HepG2 (cell line): ENCODE measurements around the gene GNAL. TPM values are rescaled to one million over a fixed set of nuclear protein-coding genes. Genes with fewer than 3 reads are reported as not detected.

Source experiments
- ERF ChIP-seq: IDR thresholded peaks from 2 replicates; pipeline ENCODE4 v1.6.1; 2018; ENCODE audit warnings: missing biosample characterization, missing genetic modification reagents
- FOXK2 ChIP-seq: fragments of 450-650 bp; IDR thresholded peaks from 2 replicates; pipeline ENCODE4 v1.6.1; 2016
- MIER2 ChIP-seq: IDR thresholded peaks from 2 replicates; pipeline ENCODE4 v1.6.1; 2016; ENCODE audit warnings: missing biosample characterization, missing genetic modification reagents
- NFE2L2 ChIP-seq: fragments of 150-350 bp; IDR thresholded peaks from 2 replicates; pipeline ENCODE4 v1.6.1; 2014; ENCODE audit warnings: low read length
- NFYB ChIP-seq: sonication (generic); formaldehyde crosslinking; IDR thresholded peaks from 2 replicates; pipeline ENCODE4 v1.4.0; 2020; ENCODE audit warnings: missing genetic modification reagents
- ZNF850 ChIP-seq: sonication (generic); formaldehyde crosslinking; conservative IDR thresholded peaks from 2 replicates; pipeline ENCODE4 v1.9.0; 2021; ENCODE audit warnings: mild to moderate bottlenecking, missing genetic modification reagents
- polyA plus RNA-seq, 8 experiments: library from polyadenylated mRNA; depleted of rRNA in 3 of 8; stranded (reverse) in 7 of 8; unstranded in 1 of 8; fragments of >200 nt; fragmentation: Illumina TruSeq in 4 of 8; extraction: Trizol in 4 of 8; gene quantifications; 2 replicates each; pipeline versions ENCODE4 v1.2.1 to v1.2.3, GENCODE V29; 2011 to 2016; ENCODE audit warnings: low read depth in 4 of 8, missing spikeins in 1 of 8, mixed read lengths in 1 of 8; ENCODE audit not compliant: insufficient read depth in 1 of 8
- total RNA-seq, 5 experiments: library from RNA; depleted of rRNA; stranded (reverse); fragments of >200 nt; fragmentation: Illumina TruSeq; extraction: Trizol; gene quantifications; 2 replicates each; pipeline ENCODE4 v1.2.3, GENCODE V29; 2016; ENCODE audit warnings: low read depth in 1 of 5
- TF ChIP-seq, protein P1 (sequence below): sonication (generic); formaldehyde crosslinking; IDR thresholded peaks from 2 replicates; pipeline ENCODE4 v1.9.0; 2022; ENCODE audit warnings: low read depth, missing genetic modification reagents
- TF ChIP-seq, protein P2 (sequence below): sonication (generic); formaldehyde crosslinking; IDR thresholded peaks from 2 replicates; pipeline ENCODE4 v1.8.0; 2022; ENCODE audit warnings: missing genetic modification reagents, mild to moderate bottlenecking, moderate library complexity, borderline replicate concordance
- TF ChIP-seq, protein P3 (sequence below): sonication (generic); formaldehyde crosslinking; IDR thresholded peaks from 2 replicates; pipeline ENCODE4 v1.5.0; 2020; ENCODE audit warnings: mild to moderate bottlenecking, missing genetic modification reagents, borderline replicate concordance
- TF ChIP-seq, protein P4 (sequence below): sonication (generic); formaldehyde crosslinking; IDR thresholded peaks from 2 replicates; pipeline ENCODE4 v1.5.1; 2020; ENCODE audit warnings: mild to moderate bottlenecking, moderate library complexity, missing genetic modification reagents
- TF ChIP-seq, protein P5 (sequence below): IDR thresholded peaks from 2 replicates; pipeline ENCODE4 v1.6.1; 2012; ENCODE audit warnings: inconsistent platforms
- TF ChIP-seq, protein P6 (sequence below): sonication (generic); formaldehyde crosslinking; IDR thresholded peaks from 2 replicates; pipeline ENCODE4 v1.4.0; 2020; ENCODE audit warnings: missing genetic modification reagents, borderline replicate concordance

Gene GNAL
- total and polyA plus RNA-seq, 2 of the 13 experiments (the other 11 are each of a cell fraction or from before 2014, with no cell fraction given): 0.87 to 1.4 TPM

DNA sequence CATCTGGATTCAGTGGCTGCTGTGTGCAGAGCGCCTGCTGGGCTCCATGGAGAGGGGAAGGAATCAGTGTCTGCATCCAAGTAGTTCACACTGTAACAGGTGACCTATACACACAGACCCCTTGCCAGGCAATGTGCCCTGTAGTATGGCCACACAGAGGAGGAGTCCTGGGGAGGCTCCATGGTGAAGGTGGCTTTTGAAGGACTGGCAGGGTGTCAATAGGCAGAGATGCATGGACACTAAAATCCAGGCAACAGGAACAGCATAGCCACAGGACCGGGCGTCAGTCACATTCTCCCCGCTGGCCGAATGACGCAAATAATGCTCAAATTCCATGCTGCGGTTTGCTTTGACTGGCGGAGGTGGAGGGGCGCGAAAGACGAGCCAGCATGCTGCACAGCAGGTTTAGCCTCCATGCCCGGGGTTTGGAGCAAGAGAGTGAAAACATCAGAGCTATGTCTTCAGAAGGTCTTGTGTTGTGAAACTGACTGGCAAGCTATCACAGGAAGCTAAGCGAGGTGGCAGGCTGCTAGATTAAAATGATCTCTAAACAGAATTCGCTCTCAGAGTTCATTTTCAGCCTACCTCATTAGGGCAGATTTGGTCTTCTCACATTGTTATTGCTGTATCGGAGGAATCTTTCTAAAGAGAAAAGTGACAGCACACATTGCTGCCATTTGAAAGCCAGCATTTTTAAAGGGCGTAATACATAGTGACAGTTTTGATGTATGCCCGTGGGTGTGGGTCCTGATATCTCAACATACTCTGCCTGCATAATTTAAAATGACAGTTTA, 161.0 kb downstream of the GNAL start (continued):
- TF ChIP-seq, protein P1, sequence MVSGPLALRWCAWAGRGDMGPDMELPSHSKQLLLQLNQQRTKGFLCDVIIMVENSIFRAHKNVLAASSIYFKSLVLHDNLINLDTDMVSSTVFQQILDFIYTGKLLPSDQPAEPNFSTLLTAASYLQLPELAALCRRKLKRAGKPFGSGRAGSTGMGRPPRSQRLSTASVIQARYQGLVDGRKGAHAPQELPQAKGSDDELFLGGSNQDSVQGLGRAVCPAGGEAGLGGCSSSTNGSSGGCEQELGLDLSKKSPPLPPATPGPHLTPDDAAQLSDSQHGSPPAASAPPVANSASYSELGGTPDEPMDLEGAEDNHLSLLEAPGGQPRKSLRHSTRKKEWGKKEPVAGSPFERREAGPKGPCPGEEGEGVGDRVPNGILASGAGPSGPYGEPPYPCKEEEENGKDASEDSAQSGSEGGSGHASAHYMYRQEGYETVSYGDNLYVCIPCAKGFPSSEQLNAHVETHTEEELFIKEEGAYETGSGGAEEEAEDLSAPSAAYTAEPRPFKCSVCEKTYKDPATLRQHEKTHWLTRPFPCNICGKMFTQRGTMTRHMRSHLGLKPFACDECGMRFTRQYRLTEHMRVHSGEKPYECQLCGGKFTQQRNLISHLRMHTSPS: no peak
- TF ChIP-seq, protein P2, sequence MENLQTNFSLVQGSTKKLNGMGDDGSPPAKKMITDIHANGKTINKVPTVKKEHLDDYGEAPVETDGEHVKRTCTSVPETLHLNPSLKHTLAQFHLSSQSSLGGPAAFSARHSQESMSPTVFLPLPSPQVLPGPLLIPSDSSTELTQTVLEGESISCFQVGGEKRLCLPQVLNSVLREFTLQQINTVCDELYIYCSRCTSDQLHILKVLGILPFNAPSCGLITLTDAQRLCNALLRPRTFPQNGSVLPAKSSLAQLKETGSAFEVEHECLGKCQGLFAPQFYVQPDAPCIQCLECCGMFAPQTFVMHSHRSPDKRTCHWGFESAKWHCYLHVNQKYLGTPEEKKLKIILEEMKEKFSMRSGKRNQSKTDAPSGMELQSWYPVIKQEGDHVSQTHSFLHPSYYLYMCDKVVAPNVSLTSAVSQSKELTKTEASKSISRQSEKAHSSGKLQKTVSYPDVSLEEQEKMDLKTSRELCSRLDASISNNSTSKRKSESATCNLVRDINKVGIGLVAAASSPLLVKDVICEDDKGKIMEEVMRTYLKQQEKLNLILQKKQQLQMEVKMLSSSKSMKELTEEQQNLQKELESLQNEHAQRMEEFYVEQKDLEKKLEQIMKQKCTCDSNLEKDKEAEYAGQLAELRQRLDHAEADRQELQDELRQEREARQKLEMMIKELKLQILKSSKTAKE (CRISPR knock-in tag): no peak
- TF ChIP-seq, protein P3, sequence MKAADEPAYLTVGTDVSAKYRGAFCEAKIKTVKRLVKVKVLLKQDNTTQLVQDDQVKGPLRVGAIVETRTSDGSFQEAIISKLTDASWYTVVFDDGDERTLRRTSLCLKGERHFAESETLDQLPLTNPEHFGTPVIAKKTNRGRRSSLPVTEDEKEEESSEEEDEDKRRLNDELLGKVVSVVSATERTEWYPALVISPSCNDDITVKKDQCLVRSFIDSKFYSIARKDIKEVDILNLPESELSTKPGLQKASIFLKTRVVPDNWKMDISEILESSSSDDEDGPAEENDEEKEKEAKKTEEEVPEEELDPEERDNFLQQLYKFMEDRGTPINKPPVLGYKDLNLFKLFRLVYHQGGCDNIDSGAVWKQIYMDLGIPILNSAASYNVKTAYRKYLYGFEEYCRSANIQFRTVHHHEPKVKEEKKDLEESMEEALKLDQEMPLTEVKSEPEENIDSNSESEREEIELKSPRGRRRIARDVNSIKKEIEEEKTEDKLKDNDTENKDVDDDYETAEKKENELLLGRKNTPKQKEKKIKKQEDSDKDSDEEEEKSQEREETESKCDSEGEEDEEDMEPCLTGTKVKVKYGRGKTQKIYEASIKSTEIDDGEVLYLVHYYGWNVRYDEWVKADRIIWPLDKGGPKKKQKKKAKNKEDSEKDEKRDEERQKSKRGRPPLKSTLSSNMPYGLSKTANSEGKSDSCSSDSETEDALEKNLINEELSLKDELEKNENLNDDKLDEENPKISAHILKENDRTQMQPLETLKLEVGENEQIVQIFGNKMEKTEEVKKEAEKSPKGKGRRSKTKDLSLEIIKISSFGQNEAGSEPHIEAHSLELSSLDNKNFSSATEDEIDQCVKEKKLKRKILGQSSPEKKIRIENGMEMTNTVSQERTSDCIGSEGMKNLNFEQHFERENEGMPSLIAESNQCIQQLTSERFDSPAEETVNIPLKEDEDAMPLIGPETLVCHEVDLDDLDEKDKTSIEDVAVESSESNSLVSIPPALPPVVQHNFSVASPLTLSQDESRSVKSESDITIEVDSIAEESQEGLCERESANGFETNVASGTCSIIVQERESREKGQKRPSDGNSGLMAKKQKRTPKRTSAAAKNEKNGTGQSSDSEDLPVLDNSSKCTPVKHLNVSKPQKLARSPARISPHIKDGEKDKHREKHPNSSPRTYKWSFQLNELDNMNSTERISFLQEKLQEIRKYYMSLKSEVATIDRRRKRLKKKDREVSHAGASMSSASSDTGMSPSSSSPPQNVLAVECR: peak; percentile 73
- TF ChIP-seq, protein P4, sequence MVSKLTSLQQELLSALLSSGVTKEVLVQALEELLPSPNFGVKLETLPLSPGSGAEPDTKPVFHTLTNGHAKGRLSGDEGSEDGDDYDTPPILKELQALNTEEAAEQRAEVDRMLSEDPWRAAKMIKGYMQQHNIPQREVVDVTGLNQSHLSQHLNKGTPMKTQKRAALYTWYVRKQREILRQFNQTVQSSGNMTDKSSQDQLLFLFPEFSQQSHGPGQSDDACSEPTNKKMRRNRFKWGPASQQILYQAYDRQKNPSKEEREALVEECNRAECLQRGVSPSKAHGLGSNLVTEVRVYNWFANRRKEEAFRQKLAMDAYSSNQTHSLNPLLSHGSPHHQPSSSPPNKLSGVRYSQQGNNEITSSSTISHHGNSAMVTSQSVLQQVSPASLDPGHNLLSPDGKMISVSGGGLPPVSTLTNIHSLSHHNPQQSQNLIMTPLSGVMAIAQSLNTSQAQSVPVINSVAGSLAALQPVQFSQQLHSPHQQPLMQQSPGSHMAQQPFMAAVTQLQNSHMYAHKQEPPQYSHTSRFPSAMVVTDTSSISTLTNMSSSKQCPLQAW (CRISPR knock-in tag): peak; percentile 54; the same call in 1 of the 2 replicates
- TF ChIP-seq MIER2 (CRISPR knock-in tag) (no peak), FOXK2 (0 out of 2 replicates have a peak, but pooled peaks have one; percentile 9), ZNF850 (CRISPR knock-in tag) (no peak), ERF (CRISPR knock-in tag) (peak; percentile 43; the same call in 1 of the 2 replicates), NFYB (CRISPR knock-in tag) (peak; percentile 37; the same call in 1 of the 2 replicates), NFE2L2 (no peak)
- TF ChIP-seq, protein P5, sequence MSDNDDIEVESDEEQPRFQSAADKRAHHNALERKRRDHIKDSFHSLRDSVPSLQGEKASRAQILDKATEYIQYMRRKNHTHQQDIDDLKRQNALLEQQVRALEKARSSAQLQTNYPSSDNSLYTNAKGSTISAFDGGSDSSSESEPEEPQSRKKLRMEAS: peak; percentile 85
- TF ChIP-seq, protein P6, sequence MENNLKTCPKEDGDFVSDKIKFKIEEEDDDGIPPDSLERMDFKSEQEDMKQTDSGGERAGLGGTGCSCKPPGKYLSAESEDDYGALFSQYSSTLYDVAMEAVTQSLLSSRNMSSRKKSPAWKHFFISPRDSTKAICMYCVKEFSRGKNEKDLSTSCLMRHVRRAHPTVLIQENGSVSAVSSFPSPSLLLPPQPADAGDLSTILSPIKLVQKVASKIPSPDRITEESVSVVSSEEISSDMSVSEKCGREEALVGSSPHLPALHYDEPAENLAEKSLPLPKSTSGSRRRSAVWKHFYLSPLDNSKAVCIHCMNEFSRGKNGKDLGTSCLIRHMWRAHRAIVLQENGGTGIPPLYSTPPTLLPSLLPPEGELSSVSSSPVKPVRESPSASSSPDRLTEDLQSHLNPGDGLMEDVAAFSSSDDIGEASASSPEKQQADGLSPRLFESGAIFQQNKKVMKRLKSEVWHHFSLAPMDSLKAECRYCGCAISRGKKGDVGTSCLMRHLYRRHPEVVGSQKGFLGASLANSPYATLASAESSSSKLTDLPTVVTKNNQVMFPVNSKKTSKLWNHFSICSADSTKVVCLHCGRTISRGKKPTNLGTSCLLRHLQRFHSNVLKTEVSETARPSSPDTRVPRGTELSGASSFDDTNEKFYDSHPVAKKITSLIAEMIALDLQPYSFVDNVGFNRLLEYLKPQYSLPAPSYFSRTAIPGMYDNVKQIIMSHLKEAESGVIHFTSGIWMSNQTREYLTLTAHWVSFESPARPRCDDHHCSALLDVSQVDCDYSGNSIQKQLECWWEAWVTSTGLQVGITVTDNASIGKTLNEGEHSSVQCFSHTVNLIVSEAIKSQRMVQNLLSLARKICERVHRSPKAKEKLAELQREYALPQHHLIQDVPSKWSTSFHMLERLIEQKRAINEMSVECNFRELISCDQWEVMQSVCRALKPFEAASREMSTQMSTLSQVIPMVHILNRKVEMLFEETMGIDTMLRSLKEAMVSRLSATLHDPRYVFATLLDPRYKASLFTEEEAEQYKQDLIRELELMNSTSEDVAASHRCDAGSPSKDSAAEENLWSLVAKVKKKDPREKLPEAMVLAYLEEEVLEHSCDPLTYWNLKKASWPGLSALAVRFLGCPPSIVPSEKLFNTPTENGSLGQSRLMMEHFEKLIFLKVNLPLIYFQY: no peak
